Measurements from ENCODE around the gene ADCY1.

The ADCY1 gene

DNA sequence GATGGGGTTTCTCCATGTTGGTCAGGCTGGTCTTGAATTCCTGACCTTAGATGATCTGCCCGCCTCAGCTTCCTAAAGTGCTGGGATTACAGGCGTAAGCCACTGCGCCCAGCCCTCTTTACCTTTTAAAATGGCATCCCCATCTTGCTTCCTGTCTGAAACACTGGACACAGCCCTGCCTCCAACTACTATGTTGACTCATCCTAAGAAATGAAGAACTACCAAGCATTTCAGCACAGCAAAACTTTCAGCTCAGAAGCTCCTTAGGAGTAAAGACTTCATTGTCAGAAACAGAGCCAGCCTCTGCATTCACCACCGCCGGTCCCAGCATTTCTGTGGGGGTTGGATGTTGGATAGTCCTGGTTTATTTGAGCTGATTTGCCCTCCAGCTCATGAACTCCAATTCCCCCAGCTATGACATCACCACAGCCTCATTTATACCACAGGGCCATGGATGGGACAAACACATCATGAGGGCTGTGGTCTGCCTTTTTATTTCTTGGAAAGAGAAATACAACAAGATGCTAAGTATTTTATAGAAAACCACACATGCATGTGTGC lies 123.5 kb downstream of the ADCY1 start:
- no peak for DNase-seq

DNA sequence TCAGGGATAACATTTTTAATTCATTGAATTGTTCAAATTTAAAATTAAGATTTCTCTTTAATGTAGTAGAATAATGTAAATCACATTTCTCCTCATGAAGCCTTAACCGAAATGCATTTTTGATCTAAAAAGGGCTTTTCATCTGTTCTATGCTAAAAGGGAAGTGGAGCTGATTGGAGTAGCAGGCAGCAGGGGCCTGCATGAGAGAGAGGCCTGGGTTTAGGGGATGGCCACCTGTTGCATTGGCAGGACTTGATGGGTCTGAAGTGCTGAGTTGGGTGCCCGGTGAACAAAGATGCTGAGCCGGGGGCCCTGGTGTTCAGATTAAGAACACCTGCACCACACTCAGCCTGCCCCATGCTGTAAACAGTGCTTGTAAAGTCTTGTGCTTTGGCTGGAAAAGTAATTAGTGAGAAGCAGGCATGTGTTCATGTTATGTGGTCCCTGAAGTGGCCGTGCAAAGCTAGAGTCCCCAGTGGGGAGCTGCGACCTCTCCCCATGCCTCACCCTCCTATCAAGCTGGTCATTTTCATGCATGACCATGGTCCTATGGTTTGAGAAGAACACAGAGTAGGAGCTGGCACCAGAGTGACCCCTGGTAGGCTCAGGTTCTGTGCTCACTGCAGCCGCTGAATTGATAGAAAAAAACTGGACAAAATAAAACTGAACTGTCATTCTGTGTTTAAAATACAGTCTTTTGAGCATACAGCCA lies 124.3 kb downstream of the ADCY1 start:
- no peak for DNase-seq

GRCh38 chr7:45699015-45699309 lies 124.8 kb downstream of the ADCY1 start:
- DNase-seq, result no peak

GRCh38 chr7:45699726-45700390 lies 125.7 kb downstream of the ADCY1 start:
- DNase-seq, result no peak

- DNase-seq, result no peak
Measured at GRCh38 chr7:45700556-45700955, 126.4 kb downstream of the ADCY1 start.

DNA sequence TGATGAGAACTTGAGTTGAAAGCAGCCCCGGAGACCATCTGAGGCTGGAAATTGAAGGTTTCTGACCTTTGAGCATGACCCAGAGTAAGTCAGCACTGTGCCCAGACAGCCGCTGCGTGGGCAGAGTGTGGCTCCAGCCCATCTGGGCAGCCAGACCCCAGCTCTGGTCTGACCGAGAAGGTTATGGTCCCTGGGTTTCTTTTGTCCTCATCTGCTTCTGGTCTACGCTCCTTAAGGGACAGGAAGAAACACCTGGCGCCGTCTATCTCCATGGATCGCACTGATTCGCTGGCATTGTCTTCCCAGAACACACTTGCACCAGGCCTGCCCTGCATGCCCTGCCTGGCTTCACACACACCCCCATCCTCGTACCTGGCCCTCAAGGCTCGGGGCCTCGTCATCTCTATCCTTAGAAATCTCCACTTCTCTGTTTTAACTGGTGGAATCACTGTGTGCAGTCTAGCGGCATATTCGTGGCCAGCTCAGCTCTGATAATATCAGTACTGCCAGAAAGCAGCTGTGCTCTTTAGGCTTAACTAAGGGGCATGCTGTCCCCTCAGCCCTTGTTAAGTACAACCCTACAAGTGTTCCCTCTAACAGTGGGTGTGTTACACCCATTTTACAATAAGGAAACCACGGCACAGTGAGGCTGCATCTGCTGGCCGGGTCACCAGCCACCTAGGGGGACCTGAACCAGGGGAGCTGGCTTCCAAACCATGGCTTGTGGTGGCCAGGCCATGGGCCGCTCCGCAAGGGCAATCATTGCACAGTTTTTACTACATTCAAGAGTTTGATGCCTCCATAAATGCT lies 127.7 kb downstream of the ADCY1 start:
- no peak for DNase-seq

DNA sequence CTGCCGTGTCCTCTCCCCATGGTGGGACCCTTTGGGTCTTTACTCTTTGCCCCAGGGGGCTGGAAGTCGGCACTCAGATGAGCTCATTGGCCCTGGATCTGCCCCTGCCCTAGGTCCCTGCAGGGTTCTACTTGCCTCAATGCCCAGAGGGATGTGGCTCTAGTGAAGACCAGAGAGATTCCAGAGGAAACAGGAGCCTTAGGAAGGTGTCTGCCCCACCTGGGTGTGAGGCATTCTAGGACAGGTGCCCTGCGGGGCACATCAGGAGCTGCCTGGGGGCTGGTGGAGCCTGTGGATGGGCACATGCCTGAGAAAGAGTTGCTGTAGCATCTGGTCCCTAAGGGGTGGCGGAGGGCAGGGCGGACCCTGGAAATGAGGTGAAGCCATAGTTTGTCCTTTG lies 128.6 kb downstream of the ADCY1 start:
- DNase-seq, result no peak

DNA sequence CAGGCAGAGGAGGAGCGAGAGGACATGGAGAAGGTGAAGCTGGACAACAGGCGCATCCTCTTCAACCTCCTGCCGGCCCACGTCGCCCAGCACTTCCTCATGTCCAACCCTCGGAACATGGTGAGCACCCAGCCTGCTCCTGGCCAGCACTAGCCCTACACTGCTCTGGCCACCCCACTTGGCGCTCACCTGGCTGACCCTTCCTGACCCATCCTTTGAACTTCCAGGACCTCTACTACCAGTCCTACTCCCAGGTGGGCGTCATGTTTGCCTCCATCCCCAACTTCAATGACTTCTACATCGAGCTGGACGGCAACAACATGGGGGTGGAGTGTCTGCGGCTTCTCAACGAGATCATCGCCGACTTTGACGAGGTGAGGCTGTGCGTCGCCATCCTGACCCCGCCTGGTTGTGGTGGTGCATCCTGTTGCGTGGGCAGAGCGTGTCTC lies 129.2 kb downstream of the ADCY1 start:
- no peak for DNase-seq

GRCh38 chr7:45703911-45704682 lies 129.9 kb downstream of the ADCY1 start:
- DNase-seq, result no peak

GRCh38 chr7:45704683-45705016 lies 130.5 kb downstream of the ADCY1 start:
- DNase-seq, result no peak

GRCh38 chr7:45708046-45708950 lies 134.1 kb downstream of the ADCY1 start:
- DNase-seq, result no peak

GRCh38 chr7:45709168-45710042 lies 135.2 kb downstream of the ADCY1 start:
- DNase-seq, result no peak

DNA sequence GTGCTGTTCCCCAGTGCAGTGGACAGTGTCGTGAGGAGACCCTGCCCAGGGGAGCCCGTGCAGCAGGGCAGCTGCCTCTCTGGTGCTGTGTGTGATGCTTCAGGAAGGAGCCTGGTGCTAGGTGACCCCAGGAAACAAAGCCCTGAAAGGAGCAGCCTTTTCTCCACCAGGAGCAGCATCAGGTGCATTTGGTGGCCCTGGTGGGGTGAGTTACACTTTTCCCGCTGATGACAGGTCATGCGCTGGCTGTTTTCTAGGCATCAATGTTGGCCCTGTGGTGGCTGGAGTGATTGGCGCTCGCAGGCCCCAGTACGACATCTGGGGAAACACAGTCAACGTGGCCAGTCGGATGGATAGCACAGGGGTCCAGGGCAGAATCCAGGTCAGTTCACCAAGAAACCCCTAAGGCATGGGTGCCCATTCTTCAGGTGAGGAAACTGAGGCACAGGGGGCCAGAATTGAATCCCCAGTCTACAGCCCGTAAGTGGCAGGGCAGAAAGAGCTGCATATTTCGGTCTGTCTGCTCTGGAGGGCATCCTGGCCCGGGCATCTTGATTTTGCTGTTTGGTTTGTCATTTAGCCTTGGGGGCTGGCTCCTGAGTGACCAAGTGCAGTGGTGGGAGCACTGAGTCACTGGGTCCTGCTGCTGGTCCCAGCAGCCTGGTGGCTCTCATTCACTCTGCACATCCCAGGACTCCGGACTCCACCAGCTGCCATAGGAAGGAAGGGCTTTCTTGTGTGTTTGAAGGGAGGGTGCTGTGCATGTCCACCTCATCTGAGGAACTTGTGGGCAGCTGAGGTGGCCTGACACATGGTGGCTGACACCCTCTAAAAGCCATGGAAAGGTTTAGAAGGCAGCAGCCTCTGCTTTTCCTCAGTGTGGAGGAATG lies 136.3 kb downstream of the ADCY1 start:
- no peak for DNase-seq

GRCh38 chr7:45711161-45711490 lies 137.0 kb downstream of the ADCY1 start:
- DNase-seq, result no peak

- DNase-seq, result no peak
Measured at GRCh38 chr7:45712057-45712689, 138.0 kb downstream of the ADCY1 start.

- DNase-seq, result no peak
Measured at GRCh38 chr7:45712872-45713668, 138.9 kb downstream of the ADCY1 start.

DNA sequence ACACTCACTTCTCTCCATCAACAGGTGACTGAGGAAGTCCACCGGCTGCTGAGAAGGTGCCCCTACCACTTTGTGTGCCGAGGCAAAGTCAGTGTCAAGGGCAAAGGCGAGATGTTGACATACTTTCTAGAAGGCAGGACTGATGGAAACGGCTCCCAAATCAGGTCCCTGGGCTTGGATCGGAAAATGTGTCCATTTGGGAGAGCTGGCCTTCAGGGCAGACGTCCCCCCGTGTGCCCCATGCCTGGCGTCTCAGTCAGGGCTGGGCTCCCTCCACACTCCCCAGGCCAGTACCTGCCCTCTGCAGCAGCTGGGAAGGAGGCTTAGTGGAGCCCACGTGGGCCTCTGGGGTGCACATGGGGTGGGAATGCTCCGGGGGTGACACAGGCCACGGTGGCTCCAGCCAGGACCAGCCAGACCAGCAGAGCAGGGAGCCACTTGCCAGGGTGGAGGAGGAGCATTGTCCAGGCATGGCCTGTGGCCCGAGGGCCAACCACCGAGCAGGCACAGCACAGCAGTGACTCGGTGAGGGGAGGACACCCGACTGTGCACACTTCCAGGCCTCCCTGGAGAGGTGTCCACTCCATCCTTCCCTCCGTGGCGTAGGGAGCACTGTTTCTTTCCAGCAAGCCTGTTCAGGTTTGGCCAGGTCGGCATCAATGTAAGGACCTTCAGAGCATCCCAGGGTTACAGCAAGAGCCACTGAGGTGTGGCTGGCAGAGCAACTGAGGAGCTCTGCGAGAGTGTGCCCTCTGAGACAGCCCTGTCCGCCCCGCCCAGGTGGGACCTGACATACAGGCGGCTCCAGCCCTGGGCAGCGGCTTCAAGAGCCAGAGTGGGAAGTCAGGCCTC lies 139.7 kb downstream of the ADCY1 start:
- no peak for DNase-seq

DNA sequence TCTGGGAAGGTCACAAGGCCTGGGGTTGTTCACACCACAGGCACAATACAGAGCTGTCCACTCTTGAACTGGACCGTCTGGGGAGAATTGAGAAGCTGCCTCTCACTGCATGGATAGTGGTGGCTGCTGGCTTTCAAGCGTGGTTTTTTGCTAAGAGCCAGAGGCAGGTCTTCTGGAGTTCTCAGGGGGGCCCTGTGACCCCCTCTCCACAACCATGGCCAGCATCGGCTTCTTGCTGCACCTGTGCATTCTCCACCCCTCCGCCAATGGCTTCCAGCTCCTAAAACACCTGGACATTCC lies 140.3 kb downstream of the ADCY1 start:
- DNase-seq, result no peak
